ENCODE data around the gene DRC1.
"Not testable (repeated sequence)": the region's sequence is repeated elsewhere in the genome, so short reads cannot be mapped to it uniquely, and the experiment has no call there.

The DRC1 gene

DNA sequence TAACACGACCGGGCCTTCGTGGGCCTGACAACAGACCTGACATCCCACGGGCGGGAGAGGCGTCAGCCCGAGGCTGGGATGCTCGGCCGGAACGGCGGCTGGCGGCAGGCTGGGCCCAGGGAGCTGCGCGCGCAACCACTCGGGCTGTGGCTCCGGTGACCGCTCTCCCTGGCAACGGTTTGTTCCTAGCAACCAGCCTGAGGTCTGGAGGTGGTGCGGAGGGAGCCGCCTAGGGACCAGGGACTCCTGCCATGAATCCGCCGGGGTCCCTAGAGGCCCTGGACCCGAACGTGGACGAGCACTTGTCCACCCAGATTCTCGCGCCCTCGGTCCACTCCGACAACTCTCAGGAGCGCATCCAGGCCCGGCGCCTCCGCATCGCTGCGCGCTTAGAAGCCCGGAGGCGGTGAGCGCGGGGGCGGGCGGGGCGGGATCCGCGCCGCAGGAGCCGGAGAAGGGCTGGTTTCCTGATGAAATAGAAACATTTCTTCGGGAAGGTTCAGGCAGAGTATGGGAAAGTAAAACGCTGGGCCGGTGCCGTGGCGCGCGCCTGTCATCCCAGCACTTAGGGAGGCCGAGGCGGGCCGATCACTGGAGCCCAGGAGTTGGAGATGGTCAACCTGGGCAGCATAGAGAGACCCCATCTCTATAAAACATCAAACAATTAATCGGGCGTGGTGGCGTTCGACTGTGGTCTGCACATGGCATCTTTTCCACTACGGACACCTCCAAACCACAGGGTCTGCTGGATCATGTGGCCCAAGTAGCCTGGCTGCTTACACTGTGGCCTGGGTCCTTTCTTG, at the start of gene DRC1:
TSS of gene DRC1 (plus strand) at position 182 of the 803 bp plus-strand sequence. CDS start at position 252, 70 bp downstream.
- no peak for DNase-seq (ENCODE audit: low read depth, low spot score)

- no peak for DNase-seq (ENCODE audit: low read depth, low spot score)
Measured at GRCh38 chr2:26352892-26353291, 48.8 kb upstream of the DRC1 start.

DNA sequence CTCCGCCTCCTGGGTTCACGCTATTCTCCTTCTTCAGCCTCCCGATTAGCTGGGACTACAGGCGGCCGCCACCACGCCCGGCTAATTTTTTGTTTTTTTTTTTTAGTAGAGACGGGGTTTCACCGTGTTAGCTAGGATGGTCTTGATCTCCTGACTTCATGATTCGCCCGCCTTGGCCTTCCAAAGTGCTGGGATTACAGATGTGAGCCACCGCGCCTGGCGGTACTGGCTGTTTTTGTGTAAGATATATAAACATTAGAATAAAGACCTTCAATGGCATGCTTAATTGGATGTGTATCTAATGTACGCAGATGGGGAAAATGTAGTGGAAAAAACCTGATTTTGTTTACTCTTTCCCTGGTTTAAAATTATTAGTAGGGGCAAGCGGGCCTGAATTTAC, 47.3 kb upstream of the DRC1 start:
- not testable (repeated sequence) for DNase-seq (ENCODE audit: low read depth, low spot score)

DNA sequence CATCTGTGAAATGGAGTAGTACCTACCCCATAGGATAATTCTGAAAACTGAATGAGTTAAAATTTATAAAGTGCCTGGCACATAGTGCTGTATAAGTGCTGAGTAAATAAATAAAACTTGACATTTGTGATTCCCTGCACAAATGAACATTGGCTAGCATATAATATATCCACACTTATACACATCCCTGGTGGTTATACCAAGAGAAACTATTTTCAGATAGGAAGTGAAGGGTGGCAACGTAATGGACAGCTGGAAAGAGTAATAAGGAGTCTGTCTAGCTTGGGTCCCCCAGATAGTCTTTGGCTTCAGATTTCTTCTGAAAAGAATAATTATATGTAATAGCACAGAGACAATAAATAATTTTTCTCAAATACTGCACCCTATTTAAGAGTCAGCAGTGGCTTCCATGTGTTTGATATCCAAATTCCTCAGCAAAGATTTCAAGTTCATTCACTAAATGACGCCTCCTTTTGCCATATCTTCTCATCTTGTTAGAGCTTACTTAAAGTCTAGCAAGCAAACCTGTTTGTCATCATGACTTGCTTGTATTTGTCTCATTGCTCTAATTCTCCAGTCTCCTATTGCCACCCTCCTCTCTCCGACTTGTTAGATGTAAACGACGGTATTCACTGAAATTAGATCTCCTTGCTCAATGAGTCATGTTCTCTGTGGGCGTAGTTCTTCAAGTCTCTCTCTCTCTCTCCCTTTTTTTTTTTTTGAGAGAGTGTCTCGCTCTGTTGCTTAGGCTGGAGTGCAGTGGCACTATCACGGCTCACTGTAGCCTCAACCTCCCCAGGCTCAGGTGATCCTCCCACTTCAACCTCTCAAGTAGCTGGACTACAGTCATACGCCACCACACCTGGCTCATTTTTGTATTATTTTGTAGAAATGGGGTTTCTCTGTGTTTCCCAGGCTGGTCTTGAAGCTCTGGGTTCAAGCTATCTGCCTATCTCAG, 46.4 kb upstream of the DRC1 start:
- DNase-seq (ENCODE audit: low read depth, low spot score): no peak

DNA sequence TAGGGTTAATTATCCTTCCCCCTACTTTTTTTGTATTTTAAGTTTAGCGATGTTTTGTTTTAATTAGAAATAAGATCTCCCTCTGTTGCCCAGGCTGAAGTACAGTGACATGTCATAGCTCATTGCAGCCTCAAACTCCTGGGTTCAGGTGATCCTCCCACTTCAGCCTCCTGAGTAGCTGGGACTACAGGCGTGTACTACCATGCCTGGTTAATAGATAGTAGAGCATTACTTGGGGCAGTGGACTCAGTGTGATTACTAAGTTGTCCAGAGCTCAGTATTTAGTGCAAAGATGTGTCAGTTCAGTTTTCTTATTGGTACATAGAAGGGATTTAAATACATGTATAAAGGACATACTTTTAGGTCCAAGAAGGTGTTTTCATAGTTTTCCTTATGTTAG, 45.6 kb upstream of the DRC1 start:
- no peak for DNase-seq (ENCODE audit: low read depth, low spot score)

DNA sequence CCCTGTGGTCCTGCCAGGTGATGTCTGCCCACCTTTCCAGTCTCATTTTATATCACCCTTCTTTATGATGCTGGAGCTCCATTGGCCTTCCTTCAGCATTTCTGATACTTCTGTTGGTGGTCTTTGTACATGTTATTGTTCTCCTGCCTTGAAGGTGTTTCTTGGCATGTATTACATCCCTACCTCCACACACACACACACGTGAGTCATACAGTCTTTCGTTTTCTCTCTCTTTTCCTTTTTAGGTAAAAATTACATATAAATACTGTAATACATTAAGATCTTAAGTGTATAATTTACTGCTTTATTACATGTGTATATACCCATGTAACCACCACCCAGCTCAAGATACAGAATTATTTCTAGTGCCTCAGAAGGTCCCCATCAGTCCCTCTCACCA, 44.9 kb upstream of the DRC1 start:
- DNase-seq (ENCODE audit: low read depth, low spot score): no peak

DNA sequence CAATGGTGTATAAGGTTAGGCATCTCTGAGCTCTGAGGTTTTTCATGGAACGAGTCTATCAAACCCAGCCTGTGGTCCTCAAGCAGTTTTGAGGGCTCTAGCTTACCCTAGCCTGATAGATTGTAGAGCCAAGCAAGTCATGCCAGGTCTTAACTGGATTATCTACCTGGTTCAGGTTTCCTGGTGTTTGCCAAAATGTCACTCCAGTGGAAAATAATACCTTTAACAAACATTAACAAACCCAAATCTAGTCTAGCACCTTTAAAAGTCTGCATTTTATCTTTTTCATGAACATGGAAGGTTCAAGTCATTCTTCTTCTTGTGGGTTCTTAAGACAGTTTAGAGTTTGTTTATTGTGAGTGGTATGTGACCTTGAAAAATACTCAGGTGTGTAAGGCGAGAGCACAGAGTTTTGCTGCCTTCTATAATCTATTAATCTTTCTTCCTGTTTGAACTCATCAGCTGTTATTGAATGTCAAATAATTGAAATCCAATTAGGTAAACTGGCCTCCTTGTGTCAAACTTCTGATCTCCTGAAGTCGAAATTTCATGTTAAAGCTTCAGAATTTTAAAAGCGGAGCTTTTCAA, 41.7 kb upstream of the DRC1 start:
- no peak for DNase-seq (ENCODE audit: low read depth, low spot score)

DNA sequence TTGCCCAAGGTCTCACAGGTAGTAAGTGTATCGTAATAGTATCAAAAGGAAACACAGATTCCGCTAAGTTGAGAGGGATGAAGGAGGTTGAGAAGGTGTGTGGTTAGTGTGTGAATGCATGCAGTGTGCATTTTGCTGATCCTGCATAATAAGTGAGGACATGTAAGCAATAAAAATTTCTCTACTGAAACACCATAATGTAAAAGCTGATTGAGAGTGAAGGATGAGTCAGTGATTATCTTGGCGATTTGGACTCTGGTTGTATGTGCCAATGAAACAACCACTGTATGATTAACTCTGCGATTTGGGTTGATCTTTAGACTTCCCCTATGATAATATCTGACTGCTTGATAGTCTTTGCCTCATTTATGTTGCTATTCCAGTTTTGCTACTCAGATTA, 38.4 kb upstream of the DRC1 start:
- DNase-seq (ENCODE audit: low read depth, low spot score): no peak

GRCh38 chr2:26363958-26364357, 37.8 kb upstream of the DRC1 start:
- no peak for DNase-seq (ENCODE audit: low read depth, low spot score)

- no peak for DNase-seq (ENCODE audit: low read depth, low spot score)
Measured at GRCh38 chr2:26364669-26365068, 37.1 kb upstream of the DRC1 start.

GRCh38 chr2:26366957-26367356, 34.8 kb upstream of the DRC1 start:
- no peak for DNase-seq (ENCODE audit: low read depth, low spot score)

GRCh38 chr2:26369664-26370063, 32.1 kb upstream of the DRC1 start:
- not testable (repeated sequence) for DNase-seq (ENCODE audit: low read depth, low spot score)

- not testable (repeated sequence) for DNase-seq (ENCODE audit: low read depth, low spot score)
Measured at GRCh38 chr2:26370909-26371308, 30.8 kb upstream of the DRC1 start.

- DNase-seq (ENCODE audit: low read depth, low spot score): no peak
Measured at GRCh38 chr2:26376799-26377198, 24.9 kb upstream of the DRC1 start.

GRCh38 chr2:26380281-26380680, 21.4 kb upstream of the DRC1 start:
- DNase-seq (ENCODE audit: low read depth, low spot score): no peak

DNA sequence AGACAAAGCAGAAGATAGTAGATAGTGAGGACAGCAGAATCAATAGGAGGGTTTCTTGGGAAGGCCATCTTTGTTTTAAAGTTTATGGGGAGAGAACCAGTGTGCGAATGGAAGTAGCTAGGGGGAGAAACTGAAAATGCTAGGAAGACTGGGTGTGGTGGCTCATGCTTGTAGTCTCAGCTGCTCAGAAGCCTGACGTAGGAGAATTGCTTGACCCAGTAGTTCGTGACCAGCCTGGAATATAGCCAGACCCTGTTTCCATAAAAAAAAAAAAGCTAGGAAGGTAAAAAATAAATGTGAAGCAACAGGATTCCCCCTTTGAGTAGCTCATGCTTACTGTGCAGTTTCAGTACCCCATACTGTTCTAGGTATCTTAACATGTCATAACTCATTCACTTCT, 19.2 kb upstream of the DRC1 start:
- DNase-seq (ENCODE audit: low read depth, low spot score): no peak

DNA sequence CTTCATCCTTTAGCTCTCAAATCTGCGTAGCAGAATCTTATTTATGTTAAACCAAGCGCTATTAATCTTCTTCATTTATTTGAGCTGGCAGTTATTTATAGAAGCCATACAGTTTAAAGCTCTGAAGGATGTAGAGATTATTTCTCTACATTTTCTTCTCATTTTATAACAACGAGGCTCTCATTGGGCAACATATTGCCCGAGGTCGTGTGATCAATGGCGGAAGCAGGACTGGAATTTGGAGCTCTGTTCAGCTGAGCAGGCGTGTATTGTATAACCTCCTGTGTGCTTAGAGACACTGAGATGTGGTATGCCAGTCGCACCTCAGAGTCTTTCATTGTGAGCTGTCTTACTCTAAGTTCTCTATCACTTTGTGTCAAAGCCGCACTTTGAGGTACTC, 17.5 kb upstream of the DRC1 start:
- no peak for DNase-seq (ENCODE audit: low read depth, low spot score)

GRCh38 chr2:26384597-26384996, 17.1 kb upstream of the DRC1 start:
- DNase-seq (ENCODE audit: low read depth, low spot score): no peak

- no peak for DNase-seq (ENCODE audit: low read depth, low spot score)
Measured at GRCh38 chr2:26387189-26387588, 14.5 kb upstream of the DRC1 start.

- DNase-seq (ENCODE audit: low read depth, low spot score): no peak
Measured at GRCh38 chr2:26394694-26395093, 7.0 kb upstream of the DRC1 start.

GRCh38 chr2:26395394-26395793, 6.3 kb upstream of the DRC1 start:
- no peak for DNase-seq (ENCODE audit: low read depth, low spot score)

GRCh38 chr2:26396734-26397298, 4.9 kb upstream of the DRC1 start:
- DNase-seq (ENCODE audit: low read depth, low spot score): peak; percentile 26
